K562 (cell line): ENCODE results near the gene SLC4A5. TPM values are rescaled to one million over a fixed set of nuclear protein-coding genes. Genes with fewer than 3 reads are reported as not detected.

Experiments used
- ATF7 ChIP-seq: fragments of 450-650 bp; IDR thresholded peaks from 2 replicates; pipeline ENCODE4 v1.7.1; 2014; ENCODE audit warnings: mild to moderate bottlenecking, moderate library complexity
- BCOR ChIP-seq: fragments of 450-650 bp; IDR thresholded peaks from 2 replicates; pipeline ENCODE4 v1.6.1; 2016
- BRF1 ChIP-seq: IDR thresholded peaks from 3 replicates; pipeline ENCODE4 v1.6.1; 2011; ENCODE audit warnings: borderline replicate concordance, mild to moderate bottlenecking; ENCODE audit not compliant: insufficient read length; ENCODE audit errors: extremely low read depth
- DEAF1 ChIP-seq: fragments of 450-650 bp; formaldehyde crosslinking; IDR thresholded peaks from 2 replicates; pipeline ENCODE4 v1.4.0; 2020; ENCODE audit warnings: mild to moderate bottlenecking, moderate library complexity
- ESRRA ChIP-seq: fragments of 450-650 bp; IDR thresholded peaks from 2 replicates; pipeline ENCODE4 v1.6.1; 2014; ENCODE audit warnings: low read depth, mild to moderate bottlenecking, moderate library complexity, borderline replicate concordance
- FIP1L1 ChIP-seq: fragments of 200-400 bp; formaldehyde crosslinking; IDR thresholded peaks from 2 replicates; pipeline ENCODE4 v1.6.1; 2018; ENCODE audit warnings: mild to moderate bottlenecking, low read depth, low read length; ENCODE audit not compliant: poor library complexity, severe bottlenecking
- KAT7 ChIP-seq: sonication (generic); formaldehyde crosslinking; IDR thresholded peaks from 2 replicates; pipeline ENCODE4 v1.8.0; 2022; ENCODE audit warnings: missing genetic modification reagents, mild to moderate bottlenecking, borderline replicate concordance
- KDM4B ChIP-seq, 2 experiments: fragments of 450-650 bp in 1 of 2; sonication (generic) in 1 of 2; IDR thresholded peaks; 2 replicates each; pipeline ENCODE4 v1.6.1; 2016 to 2017; ENCODE audit warnings: borderline replicate concordance in 2 of 2, antibody characterized with exemption in 1 of 2, low read depth in 1 of 2, mild to moderate bottlenecking in 1 of 2
- MTA2 ChIP-seq: fragments of 450-650 bp; IDR thresholded peaks from 2 replicates; pipeline ENCODE4 v1.6.1; 2016; ENCODE audit warnings: low read depth
- MYBL2 ChIP-seq, 2 experiments: fragments of 450-650 bp in 1 of 2; sonication (generic) in 1 of 2; formaldehyde crosslinking in 1 of 2; IDR thresholded peaks; 2 replicates each; pipeline versions ENCODE4 v1.6.1 to v1.8.1; 2017 to 2022; ENCODE audit warnings: borderline replicate concordance in 1 of 2, inconsistent platforms in 1 of 2, low read depth in 1 of 2, mild to moderate bottlenecking in 1 of 2, missing genetic modification reagents in 1 of 2, moderate library complexity in 1 of 2
- NCOA1 ChIP-seq: fragments of 450-650 bp; IDR thresholded peaks from 2 replicates; pipeline ENCODE4 v1.6.1; 2016; ENCODE audit warnings: low read depth
- NR2F6 ChIP-seq: fragments of 450-650 bp; formaldehyde crosslinking; IDR thresholded peaks from 2 replicates; pipeline ENCODE4 v1.4.0; 2020; ENCODE audit warnings: mild to moderate bottlenecking
- PHF20 ChIP-seq: fragments of 450-650 bp; IDR thresholded peaks from 2 replicates; pipeline ENCODE4 v1.6.1; 2018; ENCODE audit not compliant: partially characterized antibody
- POLR2B ChIP-seq: fragments of 450-650 bp; IDR thresholded peaks from 2 replicates; pipeline ENCODE4 v1.6.1; 2018; ENCODE audit warnings: low read depth; ENCODE audit not compliant: partially characterized antibody
- PTRF ChIP-seq: fragments of 450-650 bp; IDR thresholded peaks from 2 replicates; pipeline ENCODE4 v1.6.1; 2016; ENCODE audit warnings: mild to moderate bottlenecking, missing genetic modification characterization, missing compliant biosample characterization
- RBFOX2 ChIP-seq: fragments of 200-400 bp; formaldehyde crosslinking; IDR thresholded peaks from 2 replicates; pipeline ENCODE4 v1.6.1; 2017; ENCODE audit warnings: low read depth, mild to moderate bottlenecking, low read length, moderate library complexity
- SIRT6 ChIP-seq: IDR thresholded peaks from one replicate; pipeline ENCODE4 v1.6.1; 2012; ENCODE audit warnings: low read depth, mild to moderate bottlenecking, control low read depth, inconsistent platforms, low read length, moderate library complexity
- SMAD1 ChIP-seq: fragments of 150-350 bp; IDR thresholded peaks from 2 replicates; pipeline ENCODE4 v1.6.1; 2014; ENCODE audit warnings: low read length, low read depth; ENCODE audit not compliant: partially characterized antibody
- SMAD3 ChIP-seq: fragments of 450-650 bp; formaldehyde crosslinking; conservative IDR thresholded peaks from 2 replicates; pipeline ENCODE4 v1.4.0; 2020; ENCODE audit warnings: mild to moderate bottlenecking
- SMARCB1 ChIP-seq: IDR thresholded peaks from 2 replicates; pipeline ENCODE4 v1.6.1; 2011; ENCODE audit warnings: improper control_type of control experiment, low read depth; ENCODE audit not compliant: insufficient read length
- SP2 ChIP-seq: IDR thresholded peaks from 2 replicates; pipeline ENCODE4 v1.6.1; 2011; ENCODE audit warnings: mild to moderate bottlenecking, low read depth, low read length, moderate library complexity; ENCODE audit not compliant: poor library complexity, severe bottlenecking; ENCODE audit errors: extremely low read depth
- STAT5A ChIP-seq: IDR thresholded peaks from 2 replicates; pipeline ENCODE4 v1.6.1; 2012; ENCODE audit warnings: low read length, inconsistent platforms, borderline replicate concordance
- SUPT5H ChIP-seq: fragments of 450-650 bp; IDR thresholded peaks from 2 replicates; pipeline ENCODE4 v1.6.1; 2016
- TRIM28 ChIP-seq: fragments of 450-650 bp; IDR thresholded peaks from 2 replicates; pipeline ENCODE4 v1.6.1; 2017
- ZFP30 ChIP-seq: fragments of 250-450 bp; sonication (Bioruptor Pico); IDR thresholded peaks from 2 replicates; pipeline ENCODE4 v1.8.0; 2022; ENCODE audit warnings: moderate library complexity, mild to moderate bottlenecking, inconsistent platforms, borderline replicate concordance
- ZNF184 ChIP-seq: sonication (generic); formaldehyde crosslinking; IDR thresholded peaks from 2 replicates; pipeline ENCODE4 v1.5.0; 2020; ENCODE audit warnings: missing genetic modification reagents
- ZNF3 ChIP-seq: fragments of 250-450 bp; sonication (Bioruptor Pico); IDR thresholded peaks from 2 replicates; pipeline ENCODE4 v1.5.0; 2021; ENCODE audit warnings: mild to moderate bottlenecking, moderate library complexity
- ZNF384 ChIP-seq: IDR thresholded peaks from 2 replicates; pipeline ENCODE4 v1.6.1; 2012; ENCODE audit warnings: low read depth, low read length, improper control_type of control experiment
- ZNF668 ChIP-seq: fragments of 250-450 bp; sonication (Bioruptor Pico); IDR thresholded peaks from 2 replicates; pipeline ENCODE4 v1.8.0; 2022; ENCODE audit warnings: mild to moderate bottlenecking, inconsistent platforms
- polyA plus RNA-seq, 8 experiments: library from polyadenylated mRNA; depleted of rRNA in 4 of 8; stranded (reverse) in 5 of 8; unstranded in 3 of 8; fragments of >200 nt; fragmentation: Nextera tagmentation in 2 of 8; fragmentation: Illumina TruSeq in 1 of 8; extraction: Ambion mirVana in 2 of 8; extraction: Trizol in 1 of 8; gene quantifications; 2 replicates each; pipeline versions ENCODE4 v1.2.1 to v1.2.3, GENCODE V29; 2011 to 2014; ENCODE audit warnings: inconsistent platforms in 1 of 8, missing spikeins in 1 of 8
- total RNA-seq, 7 experiments: library from RNA; depleted of rRNA in 6 of 7; stranded (reverse); fragments of >200 nt in 6 of 7; fragmentation: Illumina TruSeq in 2 of 7; extraction: Trizol in 2 of 7; gene quantifications; 2 replicates each; pipeline versions ENCODE4 v1.2.1 to v1.2.3, GENCODE V29; 2011 to 2021; ENCODE audit warnings: low replicate concordance in 1 of 7

SLC4A5 gene
- total and polyA plus RNA-seq, 9 of the 15 experiments (the other 6 are each of a cell fraction or from before 2014, with no cell fraction given), result 0.03 to 0.77 (median 0.14) TPM; not detected in 1

- TF ChIP-seq DEAF1 (CRISPR knock-in tag), result peak; percentile 47; the same call in 1 of the 2 replicates
- TF ChIP-seq MTA2, result no peak
- no peak for TF ChIP-seq SIRT6
- TF ChIP-seq ZNF668, result 0 out of 2 replicates have a peak, but pooled peaks have one; percentile 54
- no peak for TF ChIP-seq NCOA1
- peak; percentile 100 for TF ChIP-seq FIP1L1
- peak; percentile 41; the same call in 1 of the 2 replicates for TF ChIP-seq ZNF384
- peak; percentile 77 for TF ChIP-seq ATF7
- no peak for TF ChIP-seq SMARCB1
- TF ChIP-seq RBFOX2, result peak; percentile 100
- TF ChIP-seq NR2F6 (CRISPR knock-in tag), result no peak
- TF ChIP-seq POLR2B, result peak; percentile 98
- TF ChIP-seq SMAD1, result peak; percentile 77
- no peak for TF ChIP-seq ZFP30 (CRISPR knock-in tag)
- peak in 1 of 2 experiments; percentile 34; a peak in 1 of 4 replicates for TF ChIP-seq KDM4B (IDR thresholded peaks at IDR 0.05; ENCODE audit: borderline replicate concordance in 2 of 2, low read depth in 1 of 2)
- no peak for TF ChIP-seq PTRF
- TF ChIP-seq ZNF3 (CRISPR knock-in tag), result no peak
- peak; percentile 20; the same call in 1 of the 2 replicates for TF ChIP-seq STAT5A
- TF ChIP-seq MYBL2 (IDR thresholded peaks at IDR 0.05; ENCODE audit: low read depth), result peak; percentile 66
- TF ChIP-seq MYBL2 (CRISPR knock-in tag; IDR thresholded peaks at IDR 0.05; ENCODE audit: borderline replicate concordance), result no peak
- no peak for TF ChIP-seq PHF20
- TF ChIP-seq ZNF184 (CRISPR knock-in tag), result no peak
- TF ChIP-seq BRF1, result no peak
- peak; percentile 99 for TF ChIP-seq SUPT5H
- peak; percentile 63 for TF ChIP-seq SP2
- TF ChIP-seq KAT7 (CRISPR knock-in tag), result peak; percentile 95
- TF ChIP-seq ESRRA, result peak; percentile 59
- no peak for TF ChIP-seq TRIM28
- TF ChIP-seq SMAD3 (CRISPR knock-in tag), result no peak; the same call in 1 of the 2 replicates
- no peak for TF ChIP-seq BCOR
These were observed 144.5 kb downstream of the SLC4A5 start, which contains the start of gene MTHFD2 (continued) for GRCh38 chr2:74198461-74199274.
